IMR-90 (cell line): ENCODE data around the gene CEBPB. TPM values are rescaled to one million over a fixed set of nuclear protein-coding genes. Genes with fewer than 3 reads are reported as not detected.

ENCODE experiments used
- ATAC-seq: fragments of 200-7000 bp; cut with Tn5 transposase; 2 replicates; pipeline ENCODE4 v1.9.1; 2020; ENCODE audit warnings: low read depth, mild to moderate bottlenecking, moderate library complexity
- BruUV-seq: library from RNA; stranded (reverse); fragments of 400-500 nt; replicated peaks from 2 replicates; lab custom pipeline; 2021; lab: Mats Ljungman, UMichigan
- CTCF ChIA-PET: fragments of 300-600 bp; formaldehyde crosslinking; extraction: SDS; loops from one replicate; lab custom pipeline; 2021; ENCODE audit warnings: antibody characterized with exemption; lab: Yijun Ruan, JAX
- POLR2A ChIA-PET: fragments of 300-600 bp; sonication (Branson Sonifier 250); formaldehyde crosslinking; loops from one replicate; lab custom pipeline; 2022; ENCODE audit warnings: antibody characterized with exemption; ENCODE audit not compliant: unreplicated experiment; lab: Charles Lee
- DNase-seq: peaks from one replicate; pipeline ENCODE4 v3.0.0; 2013
- H2AFZ ChIP-seq: replicated peaks from 2 replicates; pipeline ENCODE3; 2013; ENCODE audit warnings: low read length, mild to moderate bottlenecking; ENCODE audit not compliant: poor library complexity
- H2AK5ac ChIP-seq: 2 replicates; pipeline ENCODE4 v1.6.1; 2013; ENCODE audit warnings: low read depth, low read length, inconsistent platforms
- H2AK9ac ChIP-seq: replicated peaks from 2 replicates; pipeline ENCODE3; 2013; ENCODE audit warnings: mild to moderate bottlenecking, low read depth, low read length, moderate library complexity; ENCODE audit not compliant: poor library complexity
- H2BK120ac ChIP-seq: 2 replicates; pipeline ENCODE4 v1.6.1; 2013; ENCODE audit warnings: low read depth, low read length, inconsistent platforms
- H2BK15ac ChIP-seq: 3 replicates; pipeline ENCODE4 v1.6.1; 2013; ENCODE audit warnings: low read depth, low read length, inconsistent platforms
- H2BK20ac ChIP-seq: 2 replicates; pipeline ENCODE4 v1.6.1; 2013; ENCODE audit warnings: low read depth, mild to moderate bottlenecking, inconsistent platforms, low read length, moderate library complexity
- H2BK5ac ChIP-seq: 2 replicates; pipeline ENCODE4 v1.6.1; 2013; ENCODE audit warnings: mild to moderate bottlenecking, low read depth, low read length, inconsistent platforms; ENCODE audit not compliant: poor library complexity, severe bottlenecking
- H3K14ac ChIP-seq: replicated peaks from 2 replicates; pipeline ENCODE4 v1.6.1; 2013; ENCODE audit warnings: low read depth, low read length, inconsistent platforms
- H3K18ac ChIP-seq: 2 replicates; pipeline ENCODE4 v1.6.1; 2013; ENCODE audit warnings: low read depth, low read length, control low read depth
- H3K23ac ChIP-seq: 2 replicates; pipeline ENCODE4 v1.6.1; 2013; ENCODE audit warnings: low read depth, low read length, inconsistent platforms
- H3K27ac ChIP-seq: 2 replicates; pipeline ENCODE4 v1.5.1; 2013; ENCODE audit warnings: mild to moderate bottlenecking, control low read depth, low read length; ENCODE audit not compliant: insufficient read depth
- H3K27me3 ChIP-seq: 2 replicates; pipeline ENCODE4 v1.6.1; 2013; ENCODE audit warnings: low read length; ENCODE audit not compliant: control insufficient read depth, insufficient read depth
- H3K36me3 ChIP-seq: 2 replicates; pipeline ENCODE4 v1.6.1; 2013; ENCODE audit warnings: low read length, mixed read lengths; ENCODE audit not compliant: control insufficient read depth, insufficient read depth
- H3K4ac ChIP-seq: 2 replicates; pipeline ENCODE4 v1.6.1; 2013; ENCODE audit warnings: low read depth, low read length, inconsistent platforms
- H3K4me1 ChIP-seq: 2 replicates; pipeline ENCODE4 v1.6.1; 2013; ENCODE audit warnings: low read length, mixed read lengths; ENCODE audit not compliant: control insufficient read depth, insufficient read depth
- H3K4me2 ChIP-seq: 2 replicates; pipeline ENCODE4 v1.6.1; 2013; ENCODE audit warnings: low read depth, mild to moderate bottlenecking, control low read depth, low read length, moderate library complexity
- H3K4me3 ChIP-seq: 2 replicates; pipeline ENCODE4 v1.5.1; 2013; ENCODE audit warnings: low read depth, mild to moderate bottlenecking, control low read depth, low read length, moderate library complexity; ENCODE audit not compliant: insufficient read depth
- H3K56ac ChIP-seq: 2 replicates; pipeline ENCODE4 v1.6.1; 2013; ENCODE audit warnings: low read length, inconsistent platforms; ENCODE audit not compliant: insufficient read depth; ENCODE audit errors: extremely low read depth
- H3K79me1 ChIP-seq, 2 experiments: 2 replicates each; pipeline ENCODE4 v1.6.1; 2013; ENCODE audit warnings: low read length in 2 of 2, inconsistent platforms in 1 of 2, low read depth in 1 of 2
- H3K9ac ChIP-seq: 2 replicates; pipeline ENCODE4 v1.6.1; 2013; ENCODE audit warnings: low read depth, low read length, control low read depth
- H3K9me1 ChIP-seq: 2 replicates; pipeline ENCODE4 v1.6.1; 2013; ENCODE audit warnings: low read length, inconsistent platforms; ENCODE audit not compliant: insufficient read depth
- H3K9me3 ChIP-seq: 2 replicates; pipeline ENCODE4 v1.6.1; 2013; ENCODE audit warnings: low read length; ENCODE audit not compliant: control insufficient read depth, insufficient read depth
- H4K20me1 ChIP-seq: 2 replicates; pipeline ENCODE4 v1.6.1; 2013; ENCODE audit warnings: low read length, inconsistent platforms; ENCODE audit not compliant: insufficient read depth
- H4K5ac ChIP-seq: 2 replicates; pipeline ENCODE4 v1.6.1; 2013; ENCODE audit warnings: mild to moderate bottlenecking, low read depth, low read length, control low read depth
- H4K8ac ChIP-seq, 2 experiments: 2 replicates each; pipeline ENCODE4 v1.6.1; 2013; ENCODE audit warnings: low read depth in 2 of 2, low read length in 2 of 2, control low read depth in 1 of 2, inconsistent platforms in 1 of 2
- H4K91ac ChIP-seq: 2 replicates; pipeline ENCODE4 v1.6.1; 2013; ENCODE audit warnings: low read depth, low read length, inconsistent platforms; ENCODE audit not compliant: insufficient read depth
- MAZ ChIP-seq: IDR thresholded peaks from 2 replicates; pipeline ENCODE4 v1.6.1; 2012; ENCODE audit warnings: low read depth, mild to moderate bottlenecking, low read length, improper control_type of control experiment, moderate library complexity, borderline replicate concordance
- NFE2L2 ChIP-seq: fragments of 150-350 bp; IDR thresholded peaks from 2 replicates; pipeline ENCODE4 v1.6.1; 2016; ENCODE audit warnings: low read depth, mild to moderate bottlenecking, low read length
- WGBS, 2 experiments: methylation state at CpG; one replicate each; pipeline versions ENCODE4 v1.1.5 to v1.1.7; 2013; ENCODE audit warnings: missing lambda C conversion rate in 2 of 2; ENCODE audit not compliant: insufficient read length in 1 of 2; ENCODE audit errors: extremely low coverage in 2 of 2; 5-methylcytosine and 5-hydroxymethylcytosine counted together
- dilution Hi-C: fragments of 300-500 bp; cut with HindIII; formaldehyde crosslinking; loops from one replicate; pipeline ENCODE4 v1.14.3; 2018; ENCODE audit warnings: low sequenced_read_pairs; ENCODE audit not compliant: unreplicated experiment
- in situ Hi-C: fragments of 300-500 bp; cut with MboI; formaldehyde crosslinking; loops from 3 replicates; pipeline ENCODE4 v1.14.3; 2019; ENCODE audit warnings: low sequenced_read_pairs, inconsistent platforms, mixed read lengths
- intact Hi-C: fragments of 100-400 bp; cut with micrococcal nuclease; formaldehyde crosslinking; loops from 2 replicates; pipeline ENCODE4 v1.10.0; 2022
- polyA plus RNA-seq, 3 experiments: library from polyadenylated mRNA; depleted of rRNA; stranded (reverse); fragments of >200 nt; gene quantifications; 2 replicates each; pipeline ENCODE4 v1.2.3, GENCODE V29; 2012; ENCODE audit warnings: low replicate concordance in 1 of 3
- total RNA-seq: library from RNA; depleted of rRNA; stranded (reverse); fragments of >200 nt; gene quantifications from 2 replicates; pipeline ENCODE4 v1.2.3, GENCODE V29; 2012

CEBPB gene
- total and polyA plus RNA-seq, 2 of the 4 experiments (the other 2 are of a cell fraction), result 3.4 to 17.4 TPM

GRCh38 chr20:50142812-50143211 lies 47.8 kb upstream of the CEBPB start:
- Histone ChIP-seq H3K36me3 (peaks cover 56% of the 10 kb centered on the region), H4K5ac (no peak overlapping the region), H3K14ac (no peak overlapping the region), H4K8ac (0 out of 4 replicates have a peak overlapping the region, but pooled peaks of 1 of the 2 experiments have one; percentile 5), H3K4ac (0 out of 2 replicates have a peak overlapping the region, but pooled peaks have one; percentile 24), H2AK5ac (peak overlapping the region; percentile 49; the same call in 1 of the 2 replicates), H3K4me2 (no peak overlapping the region), H2BK15ac (no peak overlapping the region), H4K91ac (no peak overlapping the region), H4K20me1 (peaks cover 61% of the 10 kb centered on the region), H3K9ac (no peak overlapping the region), H3K18ac (no peak overlapping the region), H3K23ac (peak overlapping the region; percentile 58; the same call in 1 of the 2 replicates), H3K4me3 (no peak overlapping the region), H3K4me1 (peaks cover 31% of the 10 kb centered on the region), H2AK9ac (no peak overlapping the region), H3K79me1 (peaks cover 41 to 83% of the 10 kb centered on the region in 2 experiments), H2BK120ac (no peak overlapping the region), H3K27me3 (no peaks in the 10 kb centered on the region), H3K9me1 (peaks cover 36% of the 10 kb centered on the region), H2BK5ac (peak overlapping the region; percentile 49), H2BK20ac (0 out of 2 replicates have a peak overlapping the region, but pooled peaks have one; percentile 3), H3K56ac (no peak overlapping the region), H3K27ac (no peak overlapping the region), H2AFZ (no peak overlapping the region), H3K9me3 (no peaks in the 10 kb centered on the region)
- no TSS peak for BruUV-seq
- CTCF ChIA-PET, result no interaction called here
- dilution Hi-C loops (no loop called here), in situ Hi-C loops (no loop called here), intact Hi-C loops (no loop called here)
- 82% methylated on average over 6 of the region's 6 CpGs; no CpG with 5 or more reads in 1 of the 2 experiments for WGBS, 2 experiments
- ATAC-seq (no peak), DNase-seq (no peak)
- no peak for TF ChIP-seq NFE2L2
- no peak for TF ChIP-seq MAZ
- POLR2A ChIA-PET, result no interaction called here
